Neural progenitor cell (in vitro differentiated cells): ENCODE measurements around the gene CELSR1.
"Not testable (repeated sequence)": the region's sequence is repeated elsewhere in the genome, so short reads cannot be mapped to it uniquely, and the experiment has no call there.

Experiments used
- EZH2 ChIP-seq: fragments of 200-600 bp; sonication (generic); IDR thresholded peaks from 2 replicates; pipeline ENCODE4 v1.6.1; 2017; ENCODE audit warnings: antibody characterized with exemption, mild to moderate bottlenecking, moderate library complexity
- EZH2phosphoT487 ChIP-seq: fragments of 200-600 bp; sonication (generic); IDR thresholded peaks from 2 replicates; pipeline ENCODE4 v1.6.1; 2017; ENCODE audit warnings: antibody characterized with exemption
- TF ChIP-seq, protein P1 (sequence below): fragments of 200-600 bp; sonication (generic); IDR thresholded peaks from 2 replicates; pipeline ENCODE4 v1.5.1; 2017; ENCODE audit warnings: antibody characterized with exemption, mild to moderate bottlenecking

DNA sequence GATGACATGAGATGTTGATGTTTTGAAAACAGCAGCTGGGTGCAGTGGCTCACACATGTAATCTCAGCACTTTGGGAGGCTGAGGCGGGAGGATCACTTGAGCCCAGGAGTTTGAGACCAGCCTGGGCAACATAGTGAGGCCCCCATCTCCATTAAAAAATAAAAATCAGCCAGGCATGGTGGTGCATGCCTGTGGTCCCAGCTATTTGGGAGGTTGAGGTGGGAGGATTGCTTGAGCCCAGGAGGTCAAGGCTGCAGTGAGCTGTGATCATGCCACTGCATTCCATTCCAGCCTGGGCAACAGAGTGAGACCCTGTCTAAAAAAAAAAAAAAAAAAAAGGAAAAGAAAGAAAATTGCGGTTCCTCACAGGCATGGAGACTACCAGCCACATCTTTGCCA is 224.6 kb downstream of the CELSR1 start:
- TF ChIP-seq, protein P1, sequence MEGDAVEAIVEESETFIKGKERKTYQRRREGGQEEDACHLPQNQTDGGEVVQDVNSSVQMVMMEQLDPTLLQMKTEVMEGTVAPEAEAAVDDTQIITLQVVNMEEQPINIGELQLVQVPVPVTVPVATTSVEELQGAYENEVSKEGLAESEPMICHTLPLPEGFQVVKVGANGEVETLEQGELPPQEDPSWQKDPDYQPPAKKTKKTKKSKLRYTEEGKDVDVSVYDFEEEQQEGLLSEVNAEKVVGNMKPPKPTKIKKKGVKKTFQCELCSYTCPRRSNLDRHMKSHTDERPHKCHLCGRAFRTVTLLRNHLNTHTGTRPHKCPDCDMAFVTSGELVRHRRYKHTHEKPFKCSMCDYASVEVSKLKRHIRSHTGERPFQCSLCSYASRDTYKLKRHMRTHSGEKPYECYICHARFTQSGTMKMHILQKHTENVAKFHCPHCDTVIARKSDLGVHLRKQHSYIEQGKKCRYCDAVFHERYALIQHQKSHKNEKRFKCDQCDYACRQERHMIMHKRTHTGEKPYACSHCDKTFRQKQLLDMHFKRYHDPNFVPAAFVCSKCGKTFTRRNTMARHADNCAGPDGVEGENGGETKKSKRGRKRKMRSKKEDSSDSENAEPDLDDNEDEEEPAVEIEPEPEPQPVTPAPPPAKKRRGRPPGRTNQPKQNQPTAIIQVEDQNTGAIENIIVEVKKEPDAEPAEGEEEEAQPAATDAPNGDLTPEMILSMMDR, result not testable (repeated sequence)
- TF ChIP-seq EZH2, EZH2phosphoT487: not testable (repeated sequence)
